Ishikawa (cell line): ENCODE data around the gene CNTNAP2.

ENCODE experiments used
- CEBPB ChIP-seq: IDR thresholded peaks from 2 replicates; pipeline ENCODE4 v1.6.1; 2012
- CREB1 ChIP-seq: IDR thresholded peaks from 2 replicates; pipeline ENCODE4 v1.6.1; 2012; ENCODE audit warnings: low read depth
- EGR1 ChIP-seq: IDR thresholded peaks from 2 replicates; pipeline ENCODE4 v1.6.1; 2012
- EP300 ChIP-seq: IDR thresholded peaks from 2 replicates; pipeline ENCODE4 v1.6.1; 2012; ENCODE audit warnings: borderline replicate concordance
- FOXM1 ChIP-seq: IDR thresholded peaks from 2 replicates; pipeline ENCODE4 v1.6.1; 2012; ENCODE audit warnings: low read depth, borderline replicate concordance
- MAX ChIP-seq: IDR thresholded peaks from 2 replicates; pipeline ENCODE4 v1.6.1; 2012
- NFIC ChIP-seq: IDR thresholded peaks from 2 replicates; pipeline ENCODE4 v1.6.1; 2012
- RAD21 ChIP-seq: IDR thresholded peaks from 2 replicates; pipeline ENCODE4 v1.6.1; 2012; ENCODE audit warnings: low read depth
- REST ChIP-seq: IDR thresholded peaks from 2 replicates; pipeline ENCODE4 v1.6.1; 2012; ENCODE audit warnings: low read depth, mild to moderate bottlenecking
- TAF1 ChIP-seq: IDR thresholded peaks from 2 replicates; pipeline ENCODE4 v1.6.1; 2012; ENCODE audit warnings: low read depth, mild to moderate bottlenecking
- TCF12 ChIP-seq: IDR thresholded peaks from 2 replicates; pipeline ENCODE4 v1.6.1; 2012; ENCODE audit warnings: low read depth
- TEAD4 ChIP-seq: IDR thresholded peaks from 2 replicates; pipeline ENCODE4 v1.6.1; 2012
- USF1 ChIP-seq: IDR thresholded peaks from 2 replicates; pipeline ENCODE4 v1.6.1; 2012
- YY1 ChIP-seq: IDR thresholded peaks from 2 replicates; pipeline ENCODE4 v1.6.1; 2012; ENCODE audit warnings: low read depth
- ZBTB7A ChIP-seq: IDR thresholded peaks from 2 replicates; pipeline ENCODE4 v1.6.1; 2012; ENCODE audit warnings: low read depth

Gene CNTNAP2

GRCh38 chr7:147607157-147607800 is 1490.7 kb downstream of the CNTNAP2 start:
- no peak for TF ChIP-seq CREB1
- TF ChIP-seq REST, result no peak
- TF ChIP-seq EP300, result no peak
- TF ChIP-seq FOXM1, result no peak
- no peak for TF ChIP-seq NFIC
- TF ChIP-seq RAD21, result no peak
- no peak for TF ChIP-seq MAX
- TF ChIP-seq YY1, result no peak
- no peak for TF ChIP-seq USF1

DNA sequence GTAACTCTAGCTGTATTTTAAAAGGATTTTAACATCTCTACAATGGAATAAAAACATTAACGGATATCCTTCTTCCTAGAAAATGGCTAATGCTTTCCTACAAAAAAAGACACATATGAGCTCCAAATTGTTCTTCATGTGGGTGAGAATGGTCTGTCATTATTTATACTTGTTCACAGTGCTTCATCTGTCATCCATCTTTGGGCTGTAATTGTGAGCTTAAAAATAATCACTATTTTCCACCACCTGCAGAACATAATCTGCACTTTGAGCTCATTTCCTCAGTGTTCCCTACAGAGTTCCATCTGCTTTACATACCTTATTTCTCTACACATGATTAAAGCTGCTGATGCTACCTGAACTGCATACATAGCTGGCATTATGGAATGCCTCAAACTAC is 1494.8 kb downstream of the CNTNAP2 start:
- no peak for TF ChIP-seq FOXM1
- TF ChIP-seq TEAD4, result no peak
- TF ChIP-seq CEBPB, result no peak
- TF ChIP-seq REST, result no peak
- no peak for TF ChIP-seq MAX
- TF ChIP-seq USF1, result no peak
- TF ChIP-seq EP300, result no peak
- TF ChIP-seq TAF1, result no peak

GRCh38 chr7:147635288-147635687 is 1518.7 kb downstream of the CNTNAP2 start:
- TF ChIP-seq MAX, result no peak
- no peak for TF ChIP-seq NFIC
- TF ChIP-seq REST, result no peak
- no peak for TF ChIP-seq CEBPB
- no peak for TF ChIP-seq TCF12
- no peak for TF ChIP-seq ZBTB7A
- TF ChIP-seq EGR1, result no peak
- no peak for TF ChIP-seq EP300
- TF ChIP-seq TEAD4, result no peak
- no peak for TF ChIP-seq YY1
- TF ChIP-seq USF1, result no peak
- TF ChIP-seq TAF1, result no peak
- TF ChIP-seq FOXM1, result no peak
- no peak for TF ChIP-seq RAD21
- no peak for TF ChIP-seq CREB1

- TF ChIP-seq MAX, result no peak
- no peak for TF ChIP-seq TEAD4
- TF ChIP-seq CEBPB, result no peak
- TF ChIP-seq ZBTB7A, result no peak
- no peak for TF ChIP-seq TAF1
- no peak for TF ChIP-seq TCF12
- TF ChIP-seq REST, result no peak
- TF ChIP-seq RAD21, result no peak
- no peak for TF ChIP-seq USF1
- TF ChIP-seq EP300, result no peak
Measured at GRCh38 chr7:147636553-147636952, 1520.0 kb downstream of the CNTNAP2 start.
